Lower lobe of right lung (tissue), 2 donors: ENCODE measurements around the gene CAPN10. TPM values are rescaled to one million over a fixed set of nuclear protein-coding genes. Genes with fewer than 3 reads are reported as not detected.
A peak's percentile ranks its signal among the peaks of the same experiment; 100 is the strongest.

Source experiments
- ATAC-seq, 2 donors: fragments of 200-7000 bp; cut with Tn5 transposase; one replicate each; pipeline ENCODE4 v1.9.1; 2020 to 2022; ENCODE audit warnings: mild to moderate bottlenecking in 2 of 2, moderate library complexity in 2 of 2
- DNase-seq: peaks from one replicate; pipeline ENCODE4 v3.0.0-alpha.2; 2020
- H3K27ac ChIP-seq: fragments of 200-600 bp; one replicate; pipeline ENCODE4 v1.8.0; 2022
- H3K27me3 ChIP-seq: fragments of 200-600 bp; one replicate; pipeline ENCODE4 v1.8.0; 2022; ENCODE audit warnings: low read depth
- H3K36me3 ChIP-seq: fragments of 200-600 bp; one replicate; pipeline ENCODE4 v1.8.0; 2022; ENCODE audit warnings: mild to moderate bottlenecking
- H3K4me1 ChIP-seq: fragments of 200-600 bp; one replicate; pipeline ENCODE4 v1.8.0; 2022
- H3K4me3 ChIP-seq: fragments of 200-600 bp; one replicate; pipeline ENCODE4 v1.8.0; 2022; ENCODE audit warnings: mild to moderate bottlenecking
- H3K9me3 ChIP-seq: fragments of 200-600 bp; one replicate; pipeline ENCODE4 v1.8.0; 2022
- CTCF ChIP-seq: fragments of 200-600 bp; IDR thresholded peaks from one replicate; pipeline ENCODE4 v1.8.0; 2022; ENCODE audit warnings: antibody characterized with exemption, mild to moderate bottlenecking
- intact Hi-C: fragments of 100-400 bp; cut with DNase I; formaldehyde crosslinking; loops from one replicate; pipeline ENCODE4 v1.11.0; 2022
- total RNA-seq: library from RNA; stranded (reverse); fragmentation: NEBNext Ultra II Directional; extraction: Animal tissue kit (Norgen Biotek cat#: 25700); gene quantifications from one replicate; pipeline ENCODE4 v1.2.1, GENCODE V29; 2021
- donor health status: DM: no; HTN: yes; CAD: no; lungs with severe emphysema.

Gene CAPN10
- total RNA-seq, 1 donor from 2014 or later, result 37.2 TPM

- no peaks in the 10 kb centered on the region for H3K9me3 ChIP-seq
- no peak overlapping the region for H3K4me3 ChIP-seq
- H3K4me1 ChIP-seq, result peaks cover 15% of the 10 kb centered on the region
- intact Hi-C loops, result no loop called here
- ATAC-seq, result no peak
- DNase-seq, result no peak
- H3K27me3 ChIP-seq, result no peaks in the 10 kb centered on the region
- peaks cover 64% of the 10 kb centered on the region for H3K36me3 ChIP-seq
- H3K27ac ChIP-seq, result no peak overlapping the region
- no peak for TF ChIP-seq CTCF
These were observed 4.7 kb downstream of the CAPN10 start for GRCh38 chr2:240591226-240591625.

DNA sequence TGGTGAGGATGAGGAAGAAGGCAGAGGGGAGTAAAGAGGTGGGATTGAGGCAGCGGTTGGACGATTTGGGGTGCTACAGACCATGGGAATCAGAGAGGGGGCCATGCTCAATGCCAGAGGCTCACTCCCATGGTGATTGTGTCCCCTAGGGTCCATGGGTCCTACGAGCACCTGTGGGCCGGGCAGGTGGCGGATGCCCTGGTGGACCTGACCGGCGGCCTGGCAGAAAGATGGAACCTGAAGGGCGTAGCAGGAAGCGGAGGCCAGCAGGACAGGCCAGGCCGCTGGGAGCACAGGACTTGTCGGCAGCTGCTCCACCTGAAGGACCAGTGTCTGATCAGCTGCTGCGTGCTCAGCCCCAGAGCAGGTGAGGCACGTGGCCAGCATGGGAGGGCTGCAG, 5.2 kb downstream of the CAPN10 start:
- Histone ChIP-seq H3K9me3 (no peaks in the 10 kb centered on the region), H3K27me3 (no peaks in the 10 kb centered on the region), H3K27ac (no peak overlapping the region), H3K4me1 (peaks cover 15% of the 10 kb centered on the region), H3K4me3 (no peak overlapping the region), H3K36me3 (peaks cover 69% of the 10 kb centered on the region)
- ATAC-seq (no peak), DNase-seq (peak; percentile 39)
- no peak for TF ChIP-seq CTCF
- intact Hi-C loops, result no loop called here

DNA sequence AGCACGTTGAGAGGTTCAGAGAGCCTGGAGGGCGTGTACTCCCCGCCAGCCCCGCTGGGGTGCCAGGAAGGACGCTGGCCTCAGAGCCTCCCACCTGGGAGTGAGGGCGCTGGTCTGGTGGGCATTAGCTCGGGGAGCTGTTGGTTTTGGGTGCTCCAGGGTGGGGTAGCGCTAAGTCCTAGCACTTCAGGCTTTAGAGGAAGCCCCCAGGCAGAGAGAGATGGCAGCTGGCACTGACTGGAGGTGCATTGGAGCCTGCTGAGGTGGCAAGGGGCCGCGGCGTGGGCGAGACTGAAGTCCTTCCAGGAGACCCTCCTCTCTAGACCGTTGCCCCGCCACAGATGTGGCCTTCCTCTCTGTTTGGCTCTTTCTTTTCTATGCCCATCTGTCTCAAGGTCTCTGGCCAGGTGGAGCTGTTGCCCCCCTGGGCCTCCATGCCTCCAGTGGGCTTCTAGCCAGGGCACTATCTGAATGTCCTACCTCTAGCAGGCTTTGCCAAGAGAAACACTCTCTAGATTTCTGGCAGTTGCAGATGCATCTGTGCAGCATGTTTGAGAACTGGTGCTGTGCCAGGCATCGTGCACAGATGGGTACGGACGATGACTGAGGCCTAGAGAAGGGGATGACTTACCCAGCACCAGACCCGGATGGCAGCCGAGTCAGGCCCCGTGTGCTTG, 6.6 kb downstream of the CAPN10 start:
- Histone ChIP-seq H3K4me3 (no peak overlapping the region), H3K27me3 (no peaks in the 10 kb centered on the region), H3K27ac (no peak overlapping the region), H3K4me1 (peaks cover 4% of the 10 kb centered on the region), H3K36me3 (peaks cover 82% of the 10 kb centered on the region), H3K9me3 (no peaks in the 10 kb centered on the region)
- DNase-seq (peak; percentile 30), ATAC-seq (no peak)
- intact Hi-C loops, result no loop called here
- TF ChIP-seq CTCF, result no peak

GRCh38 chr2:240593703-240594451, 7.3 kb downstream of the CAPN10 start:
- Histone ChIP-seq H3K9me3 (no peaks in the 10 kb centered on the region), H3K27ac (no peak overlapping the region), H3K27me3 (no peaks in the 10 kb centered on the region), H3K4me3 (no peak overlapping the region), H3K36me3 (peaks cover 89% of the 10 kb centered on the region), H3K4me1 (no peaks in the 10 kb centered on the region)
- ATAC-seq, result no peak
- intact Hi-C loops, result no loop called here
- DNase-seq, result peak; percentile 35
- TF ChIP-seq CTCF, result no peak

DNA sequence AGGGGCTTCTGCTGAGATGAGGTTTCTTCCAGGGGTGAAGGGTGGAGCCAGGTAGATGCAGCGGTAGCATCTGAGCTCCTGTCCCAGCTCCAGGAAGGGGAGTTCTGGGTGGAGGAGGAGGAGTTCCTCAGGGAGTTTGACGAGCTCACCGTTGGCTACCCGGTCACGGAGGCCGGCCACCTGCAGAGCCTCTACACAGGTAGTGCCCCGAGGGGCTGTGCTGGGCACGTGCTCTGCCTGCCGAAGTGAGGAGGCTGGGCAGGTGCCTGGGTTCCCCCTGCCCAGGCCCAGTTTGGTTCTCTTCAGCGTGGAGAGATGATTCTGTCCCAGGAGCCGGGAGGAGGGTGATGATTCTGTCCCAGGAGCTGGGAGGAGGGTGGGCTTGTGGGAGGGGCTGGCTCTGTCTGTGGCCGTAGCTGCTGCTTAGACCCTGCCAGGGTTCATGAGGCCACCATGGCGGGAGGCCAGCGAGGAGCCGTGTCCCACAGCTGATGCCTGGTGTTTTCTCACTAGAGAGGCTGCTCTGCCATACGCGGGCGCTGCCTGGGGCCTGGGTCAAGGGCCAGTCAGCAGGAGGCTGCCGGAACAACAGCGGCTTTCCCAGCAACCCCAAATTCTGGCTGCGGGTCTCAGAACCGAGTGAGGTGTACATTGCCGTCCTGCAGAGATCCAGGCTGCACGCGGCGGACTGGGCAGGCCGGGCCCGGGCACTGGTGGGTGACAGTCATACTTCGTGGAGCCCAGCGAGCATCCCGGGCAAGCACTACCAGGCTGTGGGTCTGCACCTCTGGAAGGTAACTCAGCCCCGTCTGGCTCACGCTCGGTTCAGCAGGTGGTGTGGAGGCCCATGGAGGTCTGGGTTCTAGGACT, 8.2 kb downstream of the CAPN10 start:
- no peak overlapping the region for H3K4me3 ChIP-seq
- no peak for ATAC-seq
- H3K9me3 ChIP-seq, result no peaks in the 10 kb centered on the region
- H3K36me3 ChIP-seq, result peaks cover 91% of the 10 kb centered on the region
- no peak overlapping the region for H3K27ac ChIP-seq
- DNase-seq, result peak; percentile 36
- no peak for TF ChIP-seq CTCF
- H3K27me3 ChIP-seq, result no peaks in the 10 kb centered on the region
- no peaks in the 10 kb centered on the region for H3K4me1 ChIP-seq
- intact Hi-C loops, result no loop called here
